Ishikawa (cell line): ENCODE measurements around the gene MYL2.

Source experiments
- CEBPB ChIP-seq: IDR thresholded peaks from 2 replicates; pipeline ENCODE4 v1.6.1; 2012
- CREB1 ChIP-seq: IDR thresholded peaks from 2 replicates; pipeline ENCODE4 v1.6.1; 2012; ENCODE audit warnings: low read depth
- EGR1 ChIP-seq: IDR thresholded peaks from 2 replicates; pipeline ENCODE4 v1.6.1; 2012
- EP300 ChIP-seq: IDR thresholded peaks from 2 replicates; pipeline ENCODE4 v1.6.1; 2012; ENCODE audit warnings: borderline replicate concordance
- FOXM1 ChIP-seq: IDR thresholded peaks from 2 replicates; pipeline ENCODE4 v1.6.1; 2012; ENCODE audit warnings: low read depth, borderline replicate concordance
- MAX ChIP-seq: IDR thresholded peaks from 2 replicates; pipeline ENCODE4 v1.6.1; 2012
- NFIC ChIP-seq: IDR thresholded peaks from 2 replicates; pipeline ENCODE4 v1.6.1; 2012
- RAD21 ChIP-seq: IDR thresholded peaks from 2 replicates; pipeline ENCODE4 v1.6.1; 2012; ENCODE audit warnings: low read depth
- REST ChIP-seq: IDR thresholded peaks from 2 replicates; pipeline ENCODE4 v1.6.1; 2012; ENCODE audit warnings: low read depth, mild to moderate bottlenecking
- TAF1 ChIP-seq: IDR thresholded peaks from 2 replicates; pipeline ENCODE4 v1.6.1; 2012; ENCODE audit warnings: low read depth, mild to moderate bottlenecking
- TCF12 ChIP-seq: IDR thresholded peaks from 2 replicates; pipeline ENCODE4 v1.6.1; 2012; ENCODE audit warnings: low read depth
- TEAD4 ChIP-seq: IDR thresholded peaks from 2 replicates; pipeline ENCODE4 v1.6.1; 2012
- USF1 ChIP-seq: IDR thresholded peaks from 2 replicates; pipeline ENCODE4 v1.6.1; 2012
- YY1 ChIP-seq: IDR thresholded peaks from 2 replicates; pipeline ENCODE4 v1.6.1; 2012; ENCODE audit warnings: low read depth
- ZBTB7A ChIP-seq: IDR thresholded peaks from 2 replicates; pipeline ENCODE4 v1.6.1; 2012; ENCODE audit warnings: low read depth

The MYL2 gene

GRCh38 chr12:110927546-110927945, 7.2 kb upstream of the MYL2 start:
- TF ChIP-seq CREB1 (no peak), CEBPB (no peak), MAX (no peak), EGR1 (no peak), EP300 (no peak), ZBTB7A (no peak), USF1 (no peak), TAF1 (no peak), TCF12 (no peak), YY1 (no peak), FOXM1 (no peak), TEAD4 (no peak), REST (no peak), NFIC (no peak), RAD21 (no peak)

GRCh38 chr12:110923692-110924334, 3.4 kb upstream of the MYL2 start:
- TF ChIP-seq TCF12 (no peak), USF1 (no peak), CEBPB (no peak), TEAD4 (no peak), REST (no peak), ZBTB7A (no peak), EP300 (no peak)

GRCh38 chr12:110923192-110923591, 2.8 kb upstream of the MYL2 start:
- TF ChIP-seq CEBPB (no peak), TCF12 (no peak), NFIC (no peak), FOXM1 (no peak), RAD21 (no peak), CREB1 (no peak)

GRCh38 chr12:110922652-110923051, 2.3 kb upstream of the MYL2 start:
- no peak for TF ChIP-seq MAX
- TF ChIP-seq YY1, result no peak
- no peak for TF ChIP-seq ZBTB7A
- TF ChIP-seq CEBPB, result no peak
- TF ChIP-seq NFIC, result no peak
- no peak for TF ChIP-seq USF1
- no peak for TF ChIP-seq TCF12
- no peak for TF ChIP-seq EGR1
- TF ChIP-seq TAF1, result no peak
- no peak for TF ChIP-seq RAD21

- TF ChIP-seq EGR1 (no peak), USF1 (no peak), FOXM1 (no peak), TCF12 (no peak), REST (no peak), CREB1 (no peak), RAD21 (no peak), NFIC (no peak), MAX (no peak), CEBPB (no peak), TEAD4 (no peak), TAF1 (no peak), ZBTB7A (no peak), YY1 (no peak), EP300 (no peak)
Observed at GRCh38 chr12:110921262-110921661, 883 bp upstream of the MYL2 start.
